ENCODE results near the gene TBC1D9.

TBC1D9 gene

GRCh38 chr4:140626661-140627376 lies 129.4 kb downstream of the TBC1D9 start:
- Histone ChIP-seq H3K36me3 (ENCODE audit: control insufficient read depth in 2 of 2, insufficient read depth in 1 of 2, low read length in 2 of 2) (peaks cover 6 to 78% of the 10 kb centered on the region in 2 experiments), H3K27ac (ENCODE audit: extremely low read depth, low read depth, low read length) (no peak overlapping the region), H3K4me3 (ENCODE audit: low read depth, low read length) (no peak overlapping the region), H3K9me3 (ENCODE audit: control insufficient read depth, insufficient read depth, low read depth, low read length) (no peaks in the 10 kb centered on the region), H3K4me1 (ENCODE audit: control insufficient read depth, insufficient read depth, low read length) (no peaks in the 10 kb centered on the region)
- CTCF ChIA-PET: interaction anchor here (0.6 kb wide), 1 partner anchor 82 kb away, joined by 3 read pairs; no protein-coding TSS in a partner anchor
- POLR2A ChIA-PET: no interaction called here
- no peak for TF ChIP-seq PRDM10 (tag by site-specific recombination; IDR thresholded peaks at IDR 0.05)
- no peak for TF ChIP-seq ZNF549 (tag by site-specific recombination; IDR thresholded peaks at IDR 0.05)
- TF ChIP-seq ZNF223 (tag by site-specific recombination; IDR thresholded peaks at IDR 0.05): no peak
- TF ChIP-seq KLF9 (tag by site-specific recombination; IDR thresholded peaks at IDR 0.05; ENCODE audit: low read depth): no peak
- TF ChIP-seq ZNF221 (tag by site-specific recombination; IDR thresholded peaks at IDR 0.05; ENCODE audit: borderline replicate concordance): no peak
- TF ChIP-seq SETDB1 (IDR thresholded peaks at IDR 0.05; ENCODE audit: insufficient read length, low read length): no peak
- TF ChIP-seq ZNF416 (tag by site-specific recombination; IDR thresholded peaks at IDR 0.05): no peak
- no peak for TF ChIP-seq HIC1 (tag by site-specific recombination; IDR thresholded peaks at IDR 0.05)
- no peak for TF ChIP-seq KLF10 (tag by site-specific recombination; IDR thresholded peaks at IDR 0.05)
- no peak for TF ChIP-seq ZNF792 (tag by site-specific recombination; IDR thresholded peaks at IDR 0.05)
- no peak for TF ChIP-seq RBAK (tag by site-specific recombination; IDR thresholded peaks at IDR 0.05)

GRCh38 chr4:140622333-140622958 lies 133.7 kb downstream of the TBC1D9 start:
- Histone ChIP-seq H3K27ac (ENCODE audit: extremely low read depth, low read depth, low read length) (no peak overlapping the region), H3K36me3 (ENCODE audit: control insufficient read depth in 2 of 2, insufficient read depth in 1 of 2, low read length in 2 of 2) (peaks cover 6 to 47% of the 10 kb centered on the region in 2 experiments), H3K4me3 (ENCODE audit: low read depth, low read length) (no peak overlapping the region), H3K9me3 (ENCODE audit: control insufficient read depth, insufficient read depth, low read depth, low read length) (no peaks in the 10 kb centered on the region), H3K4me1 (ENCODE audit: control insufficient read depth, insufficient read depth, low read length) (no peaks in the 10 kb centered on the region)
- ChIA-PET POLR2A (no interaction called here), CTCF (no interaction called here)
- no peak for TF ChIP-seq ZNF221 (tag by site-specific recombination; IDR thresholded peaks at IDR 0.05; ENCODE audit: borderline replicate concordance)
- TF ChIP-seq ZNF548 (tag by site-specific recombination; IDR thresholded peaks at IDR 0.05): no peak
- TF ChIP-seq ZNF530 (tag by site-specific recombination; IDR thresholded peaks at IDR 0.05; ENCODE audit: low read depth): no peak
- no peak for TF ChIP-seq ZNF623 (tag by site-specific recombination; IDR thresholded peaks at IDR 0.05)
- no peak for TF ChIP-seq ZNF701 (tag by site-specific recombination; IDR thresholded peaks at IDR 0.05)
- TF ChIP-seq ZNF335 (tag by site-specific recombination; conservative IDR thresholded peaks at IDR 0.05): no peak
- TF ChIP-seq ZNF155 (tag by site-specific recombination; IDR thresholded peaks at IDR 0.05): no peak
- TF ChIP-seq ZNF138 (tag by site-specific recombination; IDR thresholded peaks at IDR 0.05; ENCODE audit: borderline replicate concordance): no peak
- TF ChIP-seq ZBTB10 (tag by site-specific recombination; IDR thresholded peaks at IDR 0.05): no peak
- TF ChIP-seq ZFP37 (tag by site-specific recombination; IDR thresholded peaks at IDR 0.05): no peak
- TF ChIP-seq ZNF639 (tag by site-specific recombination; IDR thresholded peaks at IDR 0.05): no peak
- TF ChIP-seq ZNF692 (tag by site-specific recombination; IDR thresholded peaks at IDR 0.05): no peak

Measured in HEK293 (cell line).